Coronary artery (tissue), 2 donors: ENCODE measurements around the gene FRS3.

Experiments
- DNase-seq: peaks from one replicate; pipeline ENCODE4 v3.0.0-alpha.2; 2017; ENCODE audit warnings: low spot score
- H3K27ac ChIP-seq, 2 donors: fragments of 200-600 bp; sonication (generic); one replicate each; pipeline ENCODE4 v1.5.1; 2016 to 2019
- H3K4me3 ChIP-seq: fragments of 200-600 bp; sonication (generic); 2 replicates; pipeline ENCODE4 v1.5.1; 2016; ENCODE audit warnings: mild to moderate bottlenecking, moderate library complexity
- TF ChIP-seq, protein P1 (sequence below): fragments of 200-600 bp; sonication (generic); IDR thresholded peaks from one replicate; pipeline ENCODE4 v1.5.1; 2019; ENCODE audit warnings: antibody characterized with exemption

FRS3 gene

DNA sequence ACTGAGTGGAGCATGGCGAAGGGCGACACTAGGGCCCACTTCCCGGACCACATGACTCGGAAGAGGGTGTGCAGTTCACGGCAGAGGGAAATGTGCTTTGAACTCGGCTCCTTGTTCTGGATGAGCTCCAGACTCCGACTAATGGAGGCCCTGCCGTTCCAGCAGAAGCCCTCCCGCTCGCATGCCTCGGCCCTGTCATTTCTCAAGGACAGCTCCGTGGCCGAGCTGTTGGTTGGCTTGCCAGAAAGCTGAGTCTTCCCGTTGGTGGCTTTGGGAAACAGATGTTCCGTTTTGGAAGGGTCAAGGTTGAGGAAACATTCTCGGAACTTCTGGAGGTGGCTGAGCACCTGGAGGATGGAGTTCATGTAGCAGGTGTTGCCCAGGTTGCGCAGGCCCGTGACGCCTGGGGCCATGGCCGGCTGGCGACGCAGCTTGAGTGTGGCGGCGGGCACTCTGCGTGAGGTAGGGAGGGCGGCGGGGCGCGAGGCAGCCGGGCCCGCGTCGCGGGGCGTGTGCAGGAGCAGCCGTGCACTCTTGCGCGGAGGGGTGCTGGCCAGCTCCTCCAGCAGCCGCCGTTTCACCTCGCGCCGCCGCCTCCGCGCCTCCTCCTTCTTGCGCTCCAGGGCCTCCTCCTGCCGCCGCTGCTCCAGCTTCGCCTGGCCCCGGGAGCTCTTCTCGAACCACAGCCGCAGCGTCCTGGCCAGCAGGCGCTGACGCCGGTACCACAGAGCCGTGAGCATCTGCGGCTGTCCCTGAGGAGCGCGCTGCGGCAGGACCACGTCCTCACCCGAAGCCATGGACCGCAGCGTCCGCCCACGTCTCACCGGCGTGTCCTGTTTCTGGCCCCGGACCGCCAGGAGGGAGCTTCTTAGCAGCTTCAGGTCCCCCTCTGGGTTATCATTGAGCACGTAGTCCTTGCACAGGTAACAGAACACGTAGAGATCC, 26.4 kb upstream of the FRS3 start:
- TF ChIP-seq, protein P1, sequence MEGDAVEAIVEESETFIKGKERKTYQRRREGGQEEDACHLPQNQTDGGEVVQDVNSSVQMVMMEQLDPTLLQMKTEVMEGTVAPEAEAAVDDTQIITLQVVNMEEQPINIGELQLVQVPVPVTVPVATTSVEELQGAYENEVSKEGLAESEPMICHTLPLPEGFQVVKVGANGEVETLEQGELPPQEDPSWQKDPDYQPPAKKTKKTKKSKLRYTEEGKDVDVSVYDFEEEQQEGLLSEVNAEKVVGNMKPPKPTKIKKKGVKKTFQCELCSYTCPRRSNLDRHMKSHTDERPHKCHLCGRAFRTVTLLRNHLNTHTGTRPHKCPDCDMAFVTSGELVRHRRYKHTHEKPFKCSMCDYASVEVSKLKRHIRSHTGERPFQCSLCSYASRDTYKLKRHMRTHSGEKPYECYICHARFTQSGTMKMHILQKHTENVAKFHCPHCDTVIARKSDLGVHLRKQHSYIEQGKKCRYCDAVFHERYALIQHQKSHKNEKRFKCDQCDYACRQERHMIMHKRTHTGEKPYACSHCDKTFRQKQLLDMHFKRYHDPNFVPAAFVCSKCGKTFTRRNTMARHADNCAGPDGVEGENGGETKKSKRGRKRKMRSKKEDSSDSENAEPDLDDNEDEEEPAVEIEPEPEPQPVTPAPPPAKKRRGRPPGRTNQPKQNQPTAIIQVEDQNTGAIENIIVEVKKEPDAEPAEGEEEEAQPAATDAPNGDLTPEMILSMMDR, result no peak
- Histone ChIP-seq H3K4me3 (no peak overlapping the region), H3K27ac (no peak overlapping the region)
- no peak for DNase-seq

DNA sequence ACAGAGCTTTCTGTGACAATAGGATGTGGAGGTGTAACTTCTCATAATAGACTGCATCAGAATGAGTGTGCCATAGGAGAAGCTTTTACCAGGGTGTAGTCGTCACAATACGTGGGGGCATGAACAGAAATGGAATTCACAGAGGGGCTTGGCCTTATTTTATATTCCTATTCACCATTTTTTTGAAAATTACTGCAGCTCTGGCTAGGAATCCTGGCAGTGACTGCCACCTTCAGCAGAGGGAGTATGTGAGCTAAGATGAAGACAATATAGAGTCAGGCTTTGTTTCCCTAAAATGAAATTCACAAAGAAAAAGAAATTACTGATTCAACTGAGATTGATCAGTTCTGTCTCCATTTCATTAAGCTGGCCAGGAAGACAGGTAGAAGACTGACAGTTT, 21.7 kb upstream of the FRS3 start:
- TF ChIP-seq, protein P1, result no peak
- Histone ChIP-seq H3K4me3 (no peak overlapping the region), H3K27ac (no peak overlapping the region)
- no peak for DNase-seq

DNA sequence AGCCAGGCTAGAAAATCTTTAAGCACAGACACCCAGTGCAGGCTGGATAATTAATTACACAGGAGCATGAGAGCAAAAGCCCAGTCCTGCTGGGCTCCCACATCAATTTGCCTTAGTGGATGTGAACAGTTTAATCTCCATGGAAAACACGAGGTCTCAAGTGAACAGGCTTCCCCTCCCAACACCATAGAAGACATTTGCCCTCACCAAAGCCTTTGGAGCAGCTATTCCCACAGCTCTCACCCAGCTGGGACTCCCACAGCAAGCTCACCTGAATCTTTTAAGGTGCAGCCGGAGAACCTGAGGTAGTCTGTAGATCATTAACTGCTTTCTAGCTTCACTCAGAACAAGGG, 19.8 kb upstream of the FRS3 start:
- no peak overlapping the region for H3K27ac ChIP-seq
- no peak for DNase-seq
- no peak overlapping the region for H3K4me3 ChIP-seq
- TF ChIP-seq, protein P1, result no peak

DNA sequence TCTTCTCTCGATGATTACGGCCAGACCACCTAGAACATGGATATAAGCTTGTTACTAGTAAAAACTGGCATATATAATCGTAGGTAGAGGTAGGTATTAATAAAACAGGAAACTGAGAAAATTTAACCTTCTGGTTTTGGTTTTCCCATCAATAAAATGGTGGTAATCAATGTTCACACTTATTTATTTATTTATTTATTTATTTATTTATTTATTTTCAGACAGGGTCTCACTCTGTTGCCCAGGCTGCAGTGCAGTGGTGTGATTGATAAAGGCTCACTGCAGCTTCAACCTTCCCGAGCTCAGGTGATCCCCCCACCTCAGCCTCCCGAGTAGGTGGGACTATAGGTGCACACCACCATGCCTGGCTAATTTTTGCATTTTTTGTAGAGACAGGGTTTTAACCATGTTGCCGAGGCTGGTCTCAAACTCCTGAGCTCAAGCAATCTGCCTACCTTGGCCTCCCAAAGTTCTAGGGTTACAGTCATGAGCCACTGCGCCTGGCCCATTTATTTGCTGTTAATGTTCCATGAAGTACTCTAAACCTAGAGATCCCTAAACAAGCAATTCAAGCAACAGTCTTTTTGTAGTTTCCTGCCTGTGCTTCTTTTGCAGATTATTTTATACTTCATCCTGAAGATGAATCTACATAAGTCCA, 19.3 kb upstream of the FRS3 start:
- no peak overlapping the region for H3K4me3 ChIP-seq
- TF ChIP-seq, protein P1, result no peak
- no peak overlapping the region for H3K27ac ChIP-seq
- no peak for DNase-seq

DNA sequence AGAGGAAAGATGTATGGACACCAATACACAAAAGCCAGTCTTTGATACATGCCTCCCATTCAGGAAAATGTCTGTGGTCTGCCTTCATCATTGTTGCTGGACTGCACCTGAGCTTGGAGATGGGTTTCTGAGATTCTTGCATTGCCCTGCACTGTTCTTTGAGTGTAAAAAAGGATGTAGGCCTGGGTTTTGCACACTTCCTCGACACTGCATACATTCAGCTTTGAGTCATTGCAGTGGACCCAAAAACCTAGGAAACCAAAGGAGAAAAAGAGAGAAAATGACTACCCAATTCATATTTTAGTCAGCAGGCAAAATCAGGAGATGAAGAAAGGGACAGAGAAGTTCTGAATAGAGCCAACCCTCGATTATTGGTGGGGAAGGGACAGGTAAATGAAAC, 16.8 kb upstream of the FRS3 start:
- H3K27ac ChIP-seq, result no peak overlapping the region
- H3K4me3 ChIP-seq, result no peak overlapping the region
- no peak for DNase-seq
- TF ChIP-seq, protein P1, result no peak

DNA sequence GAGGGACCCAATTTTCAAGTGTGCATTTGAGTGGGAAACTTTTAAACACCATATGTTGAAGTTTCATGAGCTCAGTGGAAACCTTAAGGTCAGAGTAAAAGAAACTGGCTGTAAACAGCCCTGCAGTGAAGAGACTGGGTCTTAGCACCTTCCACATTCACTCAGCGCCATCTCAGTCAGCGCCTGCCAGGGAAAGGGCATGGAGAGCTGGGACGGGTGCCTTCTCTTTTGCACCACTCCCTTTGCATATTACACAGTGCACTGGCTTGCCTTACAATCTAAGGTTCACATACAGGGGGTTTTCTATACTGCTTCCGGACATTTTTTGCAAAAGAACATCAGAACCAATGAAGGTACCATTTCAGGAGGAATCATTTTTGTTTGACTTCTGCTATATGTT, 12.3 kb upstream of the FRS3 start:
- no peak for DNase-seq
- Histone ChIP-seq H3K27ac (no peak overlapping the region), H3K4me3 (no peak overlapping the region)
- TF ChIP-seq, protein P1, result no peak

DNA sequence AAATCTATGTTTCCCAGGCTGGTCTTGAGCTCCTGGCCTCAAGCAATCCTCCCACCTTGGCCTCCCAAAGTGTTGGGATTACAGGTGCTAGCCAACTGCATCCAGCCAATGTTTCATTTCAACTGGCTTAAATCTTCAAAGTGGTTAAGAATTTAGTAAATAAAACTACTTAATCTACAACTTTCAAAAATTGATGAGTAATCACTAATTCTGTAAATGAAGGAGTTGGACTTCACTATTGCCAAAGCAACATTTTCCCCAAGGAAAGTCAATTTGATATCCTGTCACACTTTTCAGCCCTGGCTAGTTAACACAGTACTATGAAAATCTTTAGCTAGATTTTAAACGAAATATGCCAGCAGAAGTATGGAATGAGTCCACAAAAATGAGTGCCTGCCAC, 11.6 kb upstream of the FRS3 start:
- TF ChIP-seq, protein P1, result no peak
- Histone ChIP-seq H3K4me3 (no peak overlapping the region), H3K27ac (no peak overlapping the region)
- DNase-seq, result no peak
